ENCODE results near the gene ADSL. TPM values are rescaled to one million over a fixed set of nuclear protein-coding genes. Genes with fewer than 3 reads are reported as not detected.

ADSL gene
- total and polyA plus RNA-seq, 10 donors = 39.1 to 77.7 (median 51.7) TPM

DNA sequence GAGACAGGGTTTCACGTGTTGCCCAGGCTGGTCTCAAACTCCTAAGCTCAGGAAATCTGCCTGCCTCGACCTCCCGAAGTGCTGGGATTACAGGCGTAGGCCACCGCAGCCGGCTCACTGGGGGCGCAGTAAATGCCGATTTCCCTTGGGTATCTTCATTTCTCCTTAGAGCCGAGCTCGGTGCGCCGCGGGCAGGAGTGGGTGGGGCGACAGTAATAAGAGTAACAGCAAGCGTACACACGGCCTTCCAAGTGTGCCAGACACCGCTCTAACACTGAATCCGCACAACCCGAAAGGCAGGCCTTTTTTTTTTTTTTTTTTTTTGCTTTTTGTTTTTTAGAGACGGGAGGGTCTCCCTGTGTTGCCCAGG lies 500 bp upstream of the ADSL start:
- Histone ChIP-seq H3K36me3 (peaks cover 0 to 26% (median 18%) of the 10 kb centered on the region in 6 donors), H3K4me3 (peak overlapping the region; percentile 71 to 96 (median 85)), H3K27ac (peak overlapping the region; percentile 79 to 94 (median 91)), H3K9me3 (no peaks in the 10 kb centered on the region), H3K4me1 (peaks cover 22 to 73% (median 33%) of the 10 kb centered on the region in 6 donors), H3K27me3 (replicated peaks in 1 of 7) (no peaks in the 10 kb centered on the region)
- intact Hi-C loops (cut with DNase I; ENCODE audit: low total_unique reads) = loop anchor here (5.0 to 10.0 kb wide), 4 partner anchors 61 to 813 kb away; partner anchors contain the start of genes RPS19BP1 and TNRC6B
- TF ChIP-seq POLR2AphosphoS5 (IDR thresholded peaks at IDR 0.05) = no peak
- TF ChIP-seq CTCF (IDR thresholded peaks at IDR 0.05 in 8 of 11, conservative IDR thresholded peaks at IDR 0.05 in 3 of 11) = no peak
- no peak for TF ChIP-seq POLR2A (IDR thresholded peaks at IDR 0.05)
- WGBS, 5 donors = 0 to 1% (median 1%) methylated on average over 20 of the region's 20 CpGs
- peak; percentile 85 for DNase-seq

DNA sequence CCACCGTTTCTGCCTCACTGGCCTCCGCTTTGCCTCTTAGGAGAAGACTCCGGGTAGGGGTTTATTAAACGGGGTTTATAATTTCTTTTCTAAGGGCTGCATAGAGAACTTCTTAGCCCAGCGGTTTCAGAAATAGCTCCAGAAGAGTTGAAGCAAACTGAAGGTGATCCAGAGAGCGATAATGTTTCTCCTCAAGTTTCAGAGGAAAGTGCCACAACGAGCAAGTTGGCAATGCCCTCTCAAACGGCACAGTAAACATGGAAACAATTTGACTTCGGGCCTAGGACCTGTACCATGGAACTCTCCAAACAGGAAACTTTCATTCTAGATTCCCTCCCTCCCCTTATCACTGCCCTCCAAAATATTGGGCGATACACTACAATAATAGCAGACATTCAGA lies 1.0 kb downstream of the ADSL start:
- intact Hi-C loops (cut with DNase I; ENCODE audit: low total_unique reads) = loop anchor here (5.0 to 10.0 kb wide), 4 partner anchors 62 to 815 kb away; partner anchors contain the start of genes RPS19BP1 and TNRC6B
- no peaks in the 10 kb centered on the region for H3K27me3 ChIP-seq (replicated peaks in 1 of 7)
- peaks cover 18 to 68% (median 33%) of the 10 kb centered on the region in 6 donors for H3K4me1 ChIP-seq
- no peaks in the 10 kb centered on the region for H3K9me3 ChIP-seq
- TF ChIP-seq POLR2A (IDR thresholded peaks at IDR 0.05) = no peak
- no peak for TF ChIP-seq POLR2AphosphoS5 (IDR thresholded peaks at IDR 0.05)
- TF ChIP-seq CTCF (IDR thresholded peaks at IDR 0.05 in 8 of 11, conservative IDR thresholded peaks at IDR 0.05 in 3 of 11) = no peak
- peak overlapping the region; percentile 71 to 96 (median 85) for H3K4me3 ChIP-seq
- peak overlapping the region; percentile 79 to 94 (median 91) for H3K27ac ChIP-seq
- DNase-seq = no peak
- 21 to 26% (median 24%) methylated on average over 10 of the region's 10 CpGs for WGBS, 5 donors
- H3K36me3 ChIP-seq = peaks cover 4 to 41% (median 32%) of the 10 kb centered on the region in 6 donors

DNA sequence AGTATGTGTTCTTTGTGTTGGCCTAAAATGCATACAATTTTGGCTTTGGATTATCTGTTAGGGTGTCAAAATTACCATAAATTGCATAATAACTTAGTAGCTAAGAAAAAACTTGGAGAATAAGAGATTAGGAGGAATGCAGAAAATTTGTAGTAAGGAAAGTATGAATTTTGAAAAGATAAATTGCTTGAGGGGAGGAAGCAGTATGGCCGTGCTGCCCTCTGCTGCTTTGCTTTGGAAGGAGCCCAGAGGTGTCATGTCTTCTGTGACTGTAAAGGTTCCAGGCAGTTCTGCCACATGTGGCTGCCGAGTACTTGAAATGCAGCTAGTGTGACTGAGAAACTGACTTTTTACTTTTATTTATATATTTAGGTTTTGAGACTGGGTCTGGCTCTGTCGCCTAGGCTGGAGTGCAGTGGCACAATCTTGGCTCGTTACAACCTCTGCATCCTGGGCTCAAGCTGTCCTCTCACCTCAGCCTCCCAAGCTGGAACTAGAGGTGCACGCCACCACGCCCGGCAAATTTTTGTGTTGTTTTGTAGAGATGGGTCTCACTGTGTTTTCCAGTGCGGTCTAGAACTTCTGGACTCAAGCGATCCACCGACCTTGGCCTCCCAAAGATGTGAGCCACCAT lies 1.8 kb downstream of the ADSL start:
- Histone ChIP-seq H3K4me3 (peak overlapping the region in 4 of 8 donors; percentile 71 to 96 (median 87)), H3K27me3 (replicated peaks in 1 of 7) (no peaks in the 10 kb centered on the region), H3K36me3 (peaks cover 4 to 50% (median 38%) of the 10 kb centered on the region in 6 donors), H3K27ac (peak overlapping the region in 4 of 8 donors; percentile 86 to 94 (median 93)), H3K9me3 (no peaks in the 10 kb centered on the region), H3K4me1 (peaks cover 18 to 60% (median 32%) of the 10 kb centered on the region in 6 donors)
- WGBS, 5 donors = 64 to 76% (median 70%) methylated on average over 10 of the region's 10 CpGs
- intact Hi-C loops (cut with DNase I; ENCODE audit: low total_unique reads) = loop anchor here (5.0 to 10.0 kb wide), 4 partner anchors 63 to 816 kb away; partner anchors contain the start of genes RPS19BP1 and TNRC6B
- TF ChIP-seq POLR2AphosphoS5 (IDR thresholded peaks at IDR 0.05) (peak in 1 of 3 donors; percentile 36), CTCF (IDR thresholded peaks at IDR 0.05 in 8 of 11, conservative IDR thresholded peaks at IDR 0.05 in 3 of 11) (peak; percentile 44 to 86 (median 67)), POLR2A (IDR thresholded peaks at IDR 0.05) (no peak)
- DNase-seq = peak; percentile 84

- intact Hi-C loops (cut with DNase I; ENCODE audit: low total_unique reads) = no loop called here
- Histone ChIP-seq H3K27ac (no peak overlapping the region), H3K27me3 (replicated peaks in 1 of 7) (no peaks in the 10 kb centered on the region)
Measured at GRCh38 chr22:40352763-40353162, 6.5 kb downstream of the ADSL start.

More at GRCh38 chr22:40352763-40353162, 6.5 kb downstream of the ADSL start:
- peaks cover 8 to 29% (median 12%) of the 10 kb centered on the region in 6 donors for H3K4me1 ChIP-seq
- DNase-seq = no peak
- 90 to 98% (median 92%) methylated on average over 3 of the region's 3 CpGs for WGBS, 5 donors
- peaks cover 4 to 96% (median 76%) of the 10 kb centered on the region in 6 donors for H3K36me3 ChIP-seq
- no peak overlapping the region for H3K4me3 ChIP-seq
- TF ChIP-seq POLR2A (IDR thresholded peaks at IDR 0.05) (no peak), CTCF (IDR thresholded peaks at IDR 0.05 in 8 of 11, conservative IDR thresholded peaks at IDR 0.05 in 3 of 11) (no peak)
- no peaks in the 10 kb centered on the region for H3K9me3 ChIP-seq

Measured in spleen (tissue), 11 donors.